GM23248 (cell line): ENCODE measurements around the gene TTC28. TPM values are rescaled to one million over a fixed set of nuclear protein-coding genes. Genes with fewer than 3 reads are reported as not detected.

ENCODE experiments used
- DNase-seq: peaks from one replicate; pipeline ENCODE4 v3.0.0-alpha.2; 2015
- H2AFZ ChIP-seq: fragments of 200-600 bp; sonication (generic); 2 replicates; pipeline ENCODE4 v1.6.1; 2016; ENCODE audit warnings: antibody characterized with exemption
- H3F3A ChIP-seq: fragments of 200-600 bp; sonication (generic); 2 replicates; pipeline ENCODE4 v1.6.1; 2016; ENCODE audit warnings: mild to moderate bottlenecking, antibody characterized with exemption, mixed run types; ENCODE audit not compliant: insufficient read depth
- H3K27ac ChIP-seq: fragments of 200-600 bp; sonication (generic); 2 replicates; pipeline ENCODE4 v1.5.1; 2016; ENCODE audit warnings: mild to moderate bottlenecking
- H3K27me3 ChIP-seq: fragments of 200-600 bp; sonication (generic); replicated peaks from 2 replicates; pipeline ENCODE4 v1.6.1; 2016; ENCODE audit warnings: mild to moderate bottlenecking; ENCODE audit not compliant: insufficient read depth
- H3K36me3 ChIP-seq: fragments of 200-600 bp; sonication (generic); 2 replicates; pipeline ENCODE4 v1.6.1; 2016; ENCODE audit warnings: low read depth, mild to moderate bottlenecking
- H3K4me1 ChIP-seq: fragments of 200-600 bp; sonication (generic); 2 replicates; pipeline ENCODE4 v1.6.1; 2016; ENCODE audit warnings: mild to moderate bottlenecking; ENCODE audit not compliant: insufficient read depth
- H3K4me2 ChIP-seq: fragments of 200-600 bp; sonication (generic); one replicate; pipeline ENCODE4 v1.6.1; 2016; ENCODE audit warnings: mild to moderate bottlenecking; ENCODE audit not compliant: unreplicated experiment
- H3K4me3 ChIP-seq: fragments of 200-600 bp; sonication (generic); 2 replicates; pipeline ENCODE4 v1.5.1; 2016; ENCODE audit warnings: mild to moderate bottlenecking
- H3K79me2 ChIP-seq: fragments of 200-600 bp; sonication (generic); 2 replicates; pipeline ENCODE4 v1.6.1; 2016; ENCODE audit warnings: mild to moderate bottlenecking; ENCODE audit not compliant: insufficient read depth
- H3K9ac ChIP-seq: fragments of 200-600 bp; sonication (generic); 2 replicates; pipeline ENCODE4 v1.6.1; 2016; ENCODE audit warnings: mild to moderate bottlenecking
- H3K9me2 ChIP-seq: fragments of 200-600 bp; sonication (generic); 2 replicates; pipeline ENCODE4 v1.6.1; 2016; ENCODE audit warnings: mixed run types, mild to moderate bottlenecking, moderate library complexity; ENCODE audit not compliant: insufficient read depth
- H3K9me3 ChIP-seq: fragments of 200-600 bp; sonication (generic); one replicate; pipeline ENCODE4 v1.6.1; 2017; ENCODE audit warnings: low read depth
- H4K20me1 ChIP-seq: fragments of 200-600 bp; sonication (generic); 2 replicates; pipeline ENCODE4 v1.6.0; 2016; ENCODE audit not compliant: insufficient read depth
- EZH2 ChIP-seq: fragments of 200-600 bp; sonication (generic); IDR thresholded peaks from 2 replicates; pipeline ENCODE4 v1.6.1; 2018; ENCODE audit warnings: antibody characterized with exemption, mild to moderate bottlenecking; ENCODE audit not compliant: insufficient read depth, poor library complexity, severe bottlenecking
- EZH2phosphoT487 ChIP-seq: fragments of 200-600 bp; sonication (generic); IDR thresholded peaks from 2 replicates; pipeline ENCODE4 v1.6.1; 2018; ENCODE audit warnings: antibody characterized with exemption, moderate library complexity, mild to moderate bottlenecking, low read depth; ENCODE audit not compliant: insufficient read depth
- WGBS, 2 experiments: methylation state at CpG; one replicate each; pipeline ENCODE4 v1.1.6; 2015 to 2017; ENCODE audit warnings: low lambda C conversion rate in 2 of 2, low coverage in 1 of 2; ENCODE audit errors: missing lambda C conversion rate in 2 of 2; 5-methylcytosine and 5-hydroxymethylcytosine counted together
- in situ Hi-C: fragments of 300-500 bp; cut with MboI; formaldehyde crosslinking; loops from 2 replicates; pipeline ENCODE4 v1.15.0; 2020
- polyA plus RNA-seq: library from polyadenylated mRNA; unstranded; fragments of >200 nt; fragmentation: Nextera tagmentation; extraction: Ambion mirVana; gene quantifications from 2 replicates; pipeline ENCODE4 v1.2.1, GENCODE V29; 2016
- total RNA-seq: library from RNA; depleted of rRNA; stranded (reverse); fragments of >200 nt; shearing (Covaris generic); gene quantifications from 2 replicates; pipeline ENCODE4 v1.2.3, GENCODE V29; 2014

Gene TTC28
- total and polyA plus RNA-seq, 2 experiments from 2014 or later = 12.5 to 41.9 TPM

GRCh38 chr22:28027453-28028448, 651.9 kb downstream of the TTC28 start:
- no peak overlapping the region for H3K4me3 ChIP-seq
- no peaks in the 10 kb centered on the region for H3F3A ChIP-seq
- no peaks in the 10 kb centered on the region for H4K20me1 ChIP-seq
- no peaks in the 10 kb centered on the region for H3K36me3 ChIP-seq
- H3K9me2 ChIP-seq = no peaks in the 10 kb centered on the region
- TF ChIP-seq EZH2 (no peak), EZH2phosphoT487 (no peak)
- H3K27ac ChIP-seq = no peak overlapping the region
- H3K27me3 ChIP-seq = no peaks in the 10 kb centered on the region
- no peak overlapping the region for H3K9ac ChIP-seq
- no peak overlapping the region for H2AFZ ChIP-seq
- peaks cover 8% of the 10 kb centered on the region for H3K4me1 ChIP-seq
- 88 to 93% methylated on average over 12 to 13 of the region's 13 CpGs for WGBS, 2 experiments
- no peak overlapping the region for H3K4me2 ChIP-seq
- in situ Hi-C loops = loop anchor here (10.0 kb wide), 1 partner anchor 797 kb away; no protein-coding TSS in a partner anchor
- H3K9me3 ChIP-seq = no peaks in the 10 kb centered on the region
- no peak for DNase-seq
- no peaks in the 10 kb centered on the region for H3K79me2 ChIP-seq

GRCh38 chr22:28025866-28026575, 653.6 kb downstream of the TTC28 start:
- Histone ChIP-seq H3K9me3 (no peaks in the 10 kb centered on the region), H3K4me1 (peaks cover 8% of the 10 kb centered on the region), H4K20me1 (no peaks in the 10 kb centered on the region), H3K4me2 (no peak overlapping the region), H3K9me2 (no peaks in the 10 kb centered on the region), H3K27me3 (no peaks in the 10 kb centered on the region), H2AFZ (no peak overlapping the region), H3K9ac (no peak overlapping the region), H3K79me2 (no peaks in the 10 kb centered on the region), H3K4me3 (no peak overlapping the region), H3F3A (no peaks in the 10 kb centered on the region), H3K36me3 (no peaks in the 10 kb centered on the region), H3K27ac (no peak overlapping the region)
- 90 to 92% methylated on average over 12 of the region's 12 CpGs for WGBS, 2 experiments
- no peak for DNase-seq
- in situ Hi-C loops = loop anchor here (10.0 kb wide), 1 partner anchor 799 kb away; no protein-coding TSS in a partner anchor
- TF ChIP-seq EZH2 (no peak), EZH2phosphoT487 (no peak)

- Histone ChIP-seq H3K27me3 (no peaks in the 10 kb centered on the region), H3K9me2 (no peaks in the 10 kb centered on the region), H3K4me1 (peaks cover 10% of the 10 kb centered on the region), H3K4me3 (no peak overlapping the region), H3K9me3 (no peaks in the 10 kb centered on the region), H3K27ac (no peak overlapping the region), H3K4me2 (no peak overlapping the region), H3K9ac (no peak overlapping the region), H3K79me2 (no peaks in the 10 kb centered on the region), H4K20me1 (no peaks in the 10 kb centered on the region), H3F3A (no peaks in the 10 kb centered on the region), H3K36me3 (no peaks in the 10 kb centered on the region), H2AFZ (no peak overlapping the region)
- in situ Hi-C loops = loop anchor here (10.0 kb wide), 1 partner anchor 799 kb away; no protein-coding TSS in a partner anchor
- TF ChIP-seq EZH2phosphoT487 (no peak), EZH2 (no peak)
- DNase-seq = no peak
- WGBS, 2 experiments = 96% methylated on average over 7 of the region's 7 CpGs
Observed at GRCh38 chr22:28025333-28025732, 654.3 kb downstream of the TTC28 start.

GRCh38 chr22:28024422-28024888, 655.2 kb downstream of the TTC28 start:
- WGBS, 2 experiments = 95 to 98% methylated on average over 4 of the region's 4 CpGs
- in situ Hi-C loops = loop anchor here (10.0 kb wide), 1 partner anchor 800 kb away; no protein-coding TSS in a partner anchor
- H3K79me2 ChIP-seq = no peaks in the 10 kb centered on the region
- H3F3A ChIP-seq = no peaks in the 10 kb centered on the region
- H3K4me1 ChIP-seq = peaks cover 10% of the 10 kb centered on the region
- no peak overlapping the region for H3K27ac ChIP-seq
- H3K4me2 ChIP-seq = no peak overlapping the region
- no peaks in the 10 kb centered on the region for H3K36me3 ChIP-seq
- no peak for TF ChIP-seq EZH2
- TF ChIP-seq EZH2phosphoT487 = no peak
- DNase-seq = no peak
- no peaks in the 10 kb centered on the region for H3K9me3 ChIP-seq
- no peak overlapping the region for H3K9ac ChIP-seq
- H3K27me3 ChIP-seq = no peaks in the 10 kb centered on the region
- no peaks in the 10 kb centered on the region for H4K20me1 ChIP-seq
- no peak overlapping the region for H3K4me3 ChIP-seq
- no peaks in the 10 kb centered on the region for H3K9me2 ChIP-seq
- H2AFZ ChIP-seq = no peak overlapping the region
